Common myeloid progenitor, CD34-positive (primary cell): ENCODE results near the gene DPH3.

Experiments used
- CTCF ChIA-PET: fragments of 350-600 bp; sonication (Branson Sonifier 250); formaldehyde crosslinking; loops from one replicate; lab custom pipeline; 2021; ENCODE audit warnings: antibody characterized with exemption; lab: Charles Lee
- POLR2A ChIA-PET: fragments of 350-600 bp; sonication (Branson Sonifier 250); formaldehyde crosslinking; loops from one replicate; lab custom pipeline; 2021; ENCODE audit warnings: antibody characterized with exemption; lab: Charles Lee
- DNase-seq, 3 donors: peaks; one replicate each; pipeline versions ENCODE4 v3.0.0 to v3.0.0-alpha.2; 2013
- H3K27ac ChIP-seq, 2 experiments: 1 replicate in 1 of 2; 2 replicates in 1 of 2; pipeline ENCODE4 v1.7.0; 2013; ENCODE audit warnings: inconsistent platforms in 2 of 2, low read length in 2 of 2, mild to moderate bottlenecking in 2 of 2, low read depth in 1 of 2, moderate library complexity in 1 of 2; ENCODE audit not compliant: severe bottlenecking in 2 of 2, insufficient read depth in 1 of 2, poor library complexity in 1 of 2
- H3K27me3 ChIP-seq, 5 experiments: replicated peaks in 2 of 5; 1 replicate in 3 of 5; 2 replicates in 2 of 5; pipeline versions ENCODE4 v1.6.1 to v1.7.0; 2013; ENCODE audit warnings: low read length in 4 of 5, mild to moderate bottlenecking in 2 of 5, moderate library complexity in 2 of 5, inconsistent platforms in 1 of 5; ENCODE audit not compliant: insufficient read depth in 5 of 5, control insufficient read depth in 4 of 5
- H3K36me3 ChIP-seq, 4 experiments: 1 replicate in 2 of 4; 2 replicates in 2 of 4; pipeline versions ENCODE4 v1.6.1 to v1.7.0; 2013; ENCODE audit warnings: low read length in 3 of 4, control low read depth in 1 of 4, mild to moderate bottlenecking in 1 of 4; ENCODE audit not compliant: control insufficient read depth in 4 of 4, insufficient read depth in 4 of 4
- H3K4me1 ChIP-seq, 4 experiments: 1 replicate in 3 of 4; 2 replicates in 1 of 4; pipeline versions ENCODE4 v1.6.1 to v1.7.1; 2013; ENCODE audit warnings: low read length in 3 of 4, mild to moderate bottlenecking in 3 of 4, control low read depth in 1 of 4, inconsistent platforms in 1 of 4, moderate library complexity in 1 of 4; ENCODE audit not compliant: control insufficient read depth in 4 of 4, insufficient read depth in 4 of 4; ENCODE audit errors: control extremely low read depth in 1 of 4
- H3K4me3 ChIP-seq, 7 experiments: 1 replicate in 4 of 7; 2 replicates in 3 of 7; pipeline versions ENCODE4 v1.5.1 to v1.7.0; 2013; ENCODE audit warnings: mild to moderate bottlenecking in 7 of 7, low read length in 6 of 7, moderate library complexity in 6 of 7, inconsistent platforms in 2 of 7, low read depth in 2 of 7, control low read depth in 1 of 7; ENCODE audit not compliant: insufficient read depth in 4 of 7, control insufficient read depth in 1 of 7; ENCODE audit errors: extremely low read depth in 1 of 7
- H3K9me3 ChIP-seq, 5 experiments: 1 replicate in 4 of 5; 2 replicates in 1 of 5; pipeline versions ENCODE4 v1.6.1 to v1.7.1; 2013; ENCODE audit warnings: low read length in 4 of 5, mild to moderate bottlenecking in 2 of 5, inconsistent platforms in 1 of 5, low read depth in 1 of 5, moderate library complexity in 1 of 5; ENCODE audit not compliant: control insufficient read depth in 4 of 5, insufficient read depth in 2 of 5; ENCODE audit errors: control extremely low read depth in 1 of 5
- WGBS: methylation state at CpG from one replicate; pipeline ENCODE4 v1.1.5; 2013; ENCODE audit not compliant: insufficient coverage; 5-methylcytosine and 5-hydroxymethylcytosine counted together

DPH3 gene

DNA sequence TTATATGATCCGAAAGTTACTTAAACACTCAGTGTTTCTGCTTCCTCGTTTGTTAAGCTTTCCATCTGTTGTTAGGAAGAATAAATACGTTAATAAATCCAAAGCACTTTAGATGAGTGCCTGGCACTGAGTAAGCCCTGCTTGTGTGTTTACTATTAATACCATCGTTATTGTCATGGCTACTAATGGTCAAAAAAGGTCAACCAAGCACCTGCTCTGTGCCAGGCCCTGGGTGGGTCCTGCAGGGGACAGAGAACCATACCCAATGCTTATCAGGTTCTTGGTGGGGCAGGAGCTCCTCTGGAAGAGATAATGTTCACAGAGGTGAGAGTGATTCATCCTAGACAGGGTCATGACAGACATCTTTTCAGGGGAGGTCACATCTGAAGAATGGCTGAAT, 50.4 kb downstream of the DPH3 start:
- POLR2A ChIA-PET: no interaction called here

DNA sequence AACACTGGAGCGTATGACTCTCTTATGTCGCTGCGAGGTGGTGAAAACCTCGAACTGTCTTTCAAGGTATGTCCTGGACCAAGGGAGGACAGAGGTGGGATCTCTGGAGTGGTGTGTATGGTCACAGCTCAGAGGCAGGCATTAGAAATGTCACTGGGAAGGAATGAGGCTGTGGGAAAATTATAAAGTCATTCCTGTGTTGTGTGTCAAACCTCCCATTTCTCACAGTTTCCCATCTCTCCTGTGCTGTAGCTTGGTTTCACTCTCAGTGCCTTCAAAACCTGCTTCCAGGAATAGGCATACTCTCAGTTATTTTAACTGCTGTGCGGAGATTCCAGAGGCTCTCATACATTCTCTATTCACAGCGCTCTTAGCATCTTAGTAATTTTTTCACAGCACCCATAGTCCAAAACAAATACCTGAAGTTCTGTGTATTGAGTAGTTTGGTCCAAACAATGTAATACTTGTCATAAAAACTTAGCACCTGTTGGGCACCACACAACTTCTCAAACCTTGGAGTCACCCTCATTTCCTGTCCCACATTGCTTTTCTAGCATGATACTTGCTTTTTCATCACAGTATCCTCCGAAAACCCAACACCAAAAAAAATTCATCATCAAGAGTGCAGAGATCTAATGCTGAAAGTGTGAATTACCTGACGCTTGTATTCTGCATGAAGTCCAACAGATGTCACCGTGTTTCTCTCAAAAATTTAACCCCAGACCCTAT, 53.4 kb downstream of the DPH3 start:
- H3K9me3 ChIP-seq: no peaks in the 10 kb centered on the region
- H3K27me3 ChIP-seq: peaks cover 0 to 4% (median 0%) of the 10 kb centered on the region in 5 experiments
- CTCF ChIA-PET: no interaction called here
- no peak for DNase-seq
- POLR2A ChIA-PET: no interaction called here
- no peaks in the 10 kb centered on the region for H3K4me1 ChIP-seq
- no peak overlapping the region for H3K4me3 ChIP-seq
- WGBS: 87% methylated on average over 7 of the region's 9 CpGs
- no peaks in the 10 kb centered on the region for H3K36me3 ChIP-seq
- H3K27ac ChIP-seq: no peak overlapping the region

More for the DNA sequence above, 50.4 kb downstream of the DPH3 start:
- Histone ChIP-seq H3K27ac (no peak overlapping the region), H3K4me1 (no peaks in the 10 kb centered on the region), H3K36me3 (no peaks in the 10 kb centered on the region), H3K9me3 (no peaks in the 10 kb centered on the region), H3K27me3 (peaks cover 0 to 6% (median 0%) of the 10 kb centered on the region in 5 experiments), H3K4me3 (no peak overlapping the region)
- DNase-seq: no peak
- CTCF ChIA-PET: interaction anchor here (0.8 to 1.3 kb wide), 4 partner anchors 9 to 52 kb away, joined by 3 to 4 read pairs (median 4); no protein-coding TSS in a partner anchor
- 100% methylated on average over 3 of the region's 4 CpGs for WGBS
